OCI-LY7 (cell line): ENCODE measurements around the gene BCL7B. TPM values are rescaled to one million over a fixed set of nuclear protein-coding genes. Genes with fewer than 3 reads are reported as not detected.

Source experiments
- BruUV-seq: library from RNA; stranded (reverse); fragments of 400-500 nt; replicated peaks from 2 replicates; lab custom pipeline; 2021; lab: Mats Ljungman, UMichigan
- CTCF ChIA-PET: fragments of 300-600 bp; sonication (Branson Sonifier 250); formaldehyde crosslinking; loops from one replicate; lab custom pipeline; 2022; ENCODE audit warnings: antibody characterized with exemption; ENCODE audit not compliant: unreplicated experiment; lab: Charles Lee
- POLR2A ChIA-PET: fragments of 300-600 bp; sonication (Branson Sonifier 250); formaldehyde crosslinking; loops from one replicate; lab custom pipeline; 2022; ENCODE audit warnings: antibody characterized with exemption; lab: Charles Lee
- DNase-seq: peaks from one replicate; pipeline ENCODE4 v3.0.0-alpha.2; 2015; ENCODE audit warnings: low spot score
- H2AFZ ChIP-seq: fragments of 200-600 bp; sonication (generic), shearing (Covaris generic); 2 replicates; pipeline ENCODE4 v1.6.1; 2014; ENCODE audit warnings: mild to moderate bottlenecking, antibody characterized with exemption, low read length, moderate library complexity
- H3K27ac ChIP-seq: fragments of 200-600 bp; sonication (generic); 2 replicates; pipeline ENCODE4 v1.5.1; 2014; ENCODE audit warnings: mixed run types, low read depth, mild to moderate bottlenecking, moderate library complexity, low read length, inconsistent platforms; ENCODE audit not compliant: poor library complexity, severe bottlenecking
- H3K36me3 ChIP-seq: fragments of 200-600 bp; sonication (generic); 2 replicates; pipeline ENCODE4 v1.6.1; 2014; ENCODE audit warnings: mild to moderate bottlenecking, antibody characterized with exemption, low read length, moderate library complexity, mixed read lengths; ENCODE audit not compliant: insufficient read depth
- H3K4me1 ChIP-seq: fragments of 200-600 bp; sonication (generic); 2 replicates; pipeline ENCODE4 v1.5.1; 2014; ENCODE audit warnings: mild to moderate bottlenecking, low read length; ENCODE audit not compliant: insufficient read depth, poor library complexity, severe bottlenecking
- H3K4me2 ChIP-seq: fragments of 200-600 bp; sonication (generic); 2 replicates; pipeline ENCODE4 v1.6.1; 2014; ENCODE audit warnings: mild to moderate bottlenecking, low read length
- H3K4me3 ChIP-seq: fragments of 200-600 bp; sonication (generic); 2 replicates; pipeline ENCODE4 v1.5.1; 2014; ENCODE audit warnings: mild to moderate bottlenecking, low read depth, low read length; ENCODE audit not compliant: poor library complexity, severe bottlenecking
- H3K79me2 ChIP-seq: fragments of 200-600 bp; sonication (generic); 2 replicates; pipeline ENCODE4 v1.6.1; 2016; ENCODE audit warnings: low read depth, mild to moderate bottlenecking, low read length, moderate library complexity, mixed read lengths; ENCODE audit not compliant: insufficient read depth
- H3K9me2 ChIP-seq: fragments of 200-600 bp; sonication (generic); 2 replicates; pipeline ENCODE4 v1.6.1; 2016; ENCODE audit warnings: mild to moderate bottlenecking, low read length, mixed read lengths; ENCODE audit not compliant: insufficient read depth
- H3K9me3 ChIP-seq: fragments of 200-600 bp; sonication (generic); 2 replicates; pipeline ENCODE4 v1.6.1; 2014; ENCODE audit warnings: mild to moderate bottlenecking, mixed run types, low read length, mixed read lengths
- H4K20me1 ChIP-seq: fragments of 200-600 bp; sonication (generic); 2 replicates; pipeline ENCODE4 v1.6.1; 2014; ENCODE audit warnings: mild to moderate bottlenecking, antibody characterized with exemption, low read length, moderate library complexity, mixed read lengths; ENCODE audit not compliant: insufficient read depth
- EZH2phosphoT487 ChIP-seq: fragments of 200-600 bp; sonication (generic); IDR thresholded peaks from 2 replicates; pipeline ENCODE4 v1.6.1; 2018; ENCODE audit warnings: low read depth, borderline replicate concordance, mild to moderate bottlenecking, mixed run types, antibody characterized with exemption, low read length, moderate library complexity, mixed read lengths
- intact Hi-C: fragments of 100-400 bp; cut with micrococcal nuclease; formaldehyde crosslinking; loops from one replicate; pipeline ENCODE4 v1.10.0; 2022; ENCODE audit not compliant: unreplicated experiment
- total RNA-seq, 2 experiments: library from RNA; depleted of rRNA in 1 of 2; stranded (reverse); fragments of >200 nt in 1 of 2; shearing (Covaris generic) in 1 of 2; gene quantifications; 2 replicates each; pipeline ENCODE4 v1.2.3, GENCODE V29; 2014 to 2022
- TF ChIP-seq, protein P1 (sequence below): fragments of 200-600 bp; sonication (generic); conservative IDR thresholded peaks from 2 replicates; pipeline ENCODE4 v1.5.1; 2014; ENCODE audit warnings: mild to moderate bottlenecking, antibody characterized with exemption, low read length, moderate library complexity, mixed read lengths

BCL7B gene
- total RNA-seq, 2 experiments from 2014 or later = 31.7 to 51.7 TPM

- H3K36me3 ChIP-seq = peaks cover 100% of the 10 kb centered on the region
- no peak for DNase-seq
- no peak overlapping the region for H3K4me3 ChIP-seq
- CTCF ChIA-PET = no interaction called here
- H3K79me2 ChIP-seq = peaks cover 93% of the 10 kb centered on the region
- no peak overlapping the region for H2AFZ ChIP-seq
- intact Hi-C loops = no loop called here
- H4K20me1 ChIP-seq = peaks cover 28% of the 10 kb centered on the region
- BruUV-seq = TSS peak; percentile 4
- H3K4me1 ChIP-seq = no peaks in the 10 kb centered on the region
- POLR2A ChIA-PET = interaction anchor here (0.6 to 0.7 kb wide), 2 partner anchors 16 to 67 kb away, joined by 3 read pairs; no protein-coding TSS in a partner anchor
- no peak overlapping the region for H3K27ac ChIP-seq
- TF ChIP-seq, protein P1, sequence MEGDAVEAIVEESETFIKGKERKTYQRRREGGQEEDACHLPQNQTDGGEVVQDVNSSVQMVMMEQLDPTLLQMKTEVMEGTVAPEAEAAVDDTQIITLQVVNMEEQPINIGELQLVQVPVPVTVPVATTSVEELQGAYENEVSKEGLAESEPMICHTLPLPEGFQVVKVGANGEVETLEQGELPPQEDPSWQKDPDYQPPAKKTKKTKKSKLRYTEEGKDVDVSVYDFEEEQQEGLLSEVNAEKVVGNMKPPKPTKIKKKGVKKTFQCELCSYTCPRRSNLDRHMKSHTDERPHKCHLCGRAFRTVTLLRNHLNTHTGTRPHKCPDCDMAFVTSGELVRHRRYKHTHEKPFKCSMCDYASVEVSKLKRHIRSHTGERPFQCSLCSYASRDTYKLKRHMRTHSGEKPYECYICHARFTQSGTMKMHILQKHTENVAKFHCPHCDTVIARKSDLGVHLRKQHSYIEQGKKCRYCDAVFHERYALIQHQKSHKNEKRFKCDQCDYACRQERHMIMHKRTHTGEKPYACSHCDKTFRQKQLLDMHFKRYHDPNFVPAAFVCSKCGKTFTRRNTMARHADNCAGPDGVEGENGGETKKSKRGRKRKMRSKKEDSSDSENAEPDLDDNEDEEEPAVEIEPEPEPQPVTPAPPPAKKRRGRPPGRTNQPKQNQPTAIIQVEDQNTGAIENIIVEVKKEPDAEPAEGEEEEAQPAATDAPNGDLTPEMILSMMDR = no peak
- no peak for TF ChIP-seq EZH2phosphoT487
- H3K9me2 ChIP-seq = no peaks in the 10 kb centered on the region
- no peak overlapping the region for H3K4me2 ChIP-seq
- H3K9me3 ChIP-seq = no peaks in the 10 kb centered on the region
These were observed 45.3 kb downstream of the BCL7B start for GRCh38 chr7:73512018-73512780.

DNA sequence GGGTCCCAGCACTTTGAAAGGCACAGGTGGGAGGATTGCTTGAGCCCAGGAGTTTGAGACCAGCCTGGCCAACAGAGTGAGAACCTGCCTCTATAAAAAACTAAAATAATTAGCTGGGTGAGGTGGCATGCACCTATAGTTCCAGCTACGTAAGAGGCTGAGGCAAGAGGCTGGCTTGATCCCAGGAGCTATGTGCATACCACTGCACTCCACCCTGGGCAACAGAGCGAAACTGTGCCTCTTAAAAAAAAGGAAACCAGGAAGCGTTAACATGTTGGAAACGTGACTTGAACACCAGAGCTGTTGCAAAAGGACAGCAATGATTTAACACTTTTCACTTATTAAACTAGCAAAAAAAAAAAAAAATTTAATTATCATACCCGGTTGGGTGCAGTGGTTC lies 48.0 kb downstream of the BCL7B start:
- no TSS peak for BruUV-seq
- Histone ChIP-seq H2AFZ (no peak overlapping the region), H3K4me1 (no peaks in the 10 kb centered on the region), H3K27ac (no peak overlapping the region), H3K79me2 (peaks cover 81% of the 10 kb centered on the region), H3K4me2 (no peak overlapping the region), H3K9me3 (no peaks in the 10 kb centered on the region), H4K20me1 (peaks cover 27% of the 10 kb centered on the region), H3K36me3 (peaks cover 98% of the 10 kb centered on the region), H3K9me2 (no peaks in the 10 kb centered on the region), H3K4me3 (no peak overlapping the region)
- ChIA-PET CTCF (no interaction called here), POLR2A (no interaction called here)
- no peak for TF ChIP-seq EZH2phosphoT487
- TF ChIP-seq, protein P1 = no peak
- no peak for DNase-seq
- intact Hi-C loops = no loop called here

DNA sequence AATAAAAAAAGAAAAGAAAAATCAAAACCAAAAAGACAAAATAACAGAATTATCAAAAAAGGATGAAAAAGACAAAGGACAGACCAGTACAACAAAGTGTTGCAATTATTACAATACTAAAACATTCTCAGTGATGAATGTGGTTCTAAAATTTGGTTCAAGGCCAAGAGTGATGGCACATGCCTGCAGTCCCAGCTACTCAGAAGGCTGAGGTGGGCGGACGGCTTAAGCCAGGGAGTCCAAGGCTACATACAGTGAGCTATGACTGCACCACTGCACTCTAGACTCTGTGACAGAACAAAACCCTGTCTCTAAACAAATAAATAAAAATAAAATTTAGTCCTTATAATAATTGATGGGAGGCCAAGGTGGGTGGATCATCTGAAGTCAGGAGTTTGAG lies 49.9 kb downstream of the BCL7B start:
- no peak overlapping the region for H3K4me2 ChIP-seq
- TF ChIP-seq, protein P1 = no peak
- TF ChIP-seq EZH2phosphoT487 = no peak
- H3K4me1 ChIP-seq = no peaks in the 10 kb centered on the region
- no peak for DNase-seq
- ChIA-PET POLR2A (no interaction called here), CTCF (no interaction called here)
- H4K20me1 ChIP-seq = peaks cover 12% of the 10 kb centered on the region
- no TSS peak for BruUV-seq
- no peak overlapping the region for H3K4me3 ChIP-seq
- intact Hi-C loops = no loop called here
- no peak overlapping the region for H2AFZ ChIP-seq
- no peaks in the 10 kb centered on the region for H3K9me2 ChIP-seq
- no peak overlapping the region for H3K27ac ChIP-seq
- H3K36me3 ChIP-seq = peaks cover 98% of the 10 kb centered on the region
- H3K9me3 ChIP-seq = no peaks in the 10 kb centered on the region
- H3K79me2 ChIP-seq = peaks cover 79% of the 10 kb centered on the region
